GM18951 (cell line): ENCODE data around the gene ZNF862.
"Not testable (repeated sequence)": the region's sequence is repeated elsewhere in the genome, so short reads cannot be mapped to it uniquely, and the experiment has no call there.

Source experiments
- POLR2A ChIP-seq: IDR thresholded peaks from 4 replicates; pipeline ENCODE4 v1.6.1; 2011; ENCODE audit warnings: mild to moderate bottlenecking; ENCODE audit not compliant: insufficient read length, insufficient read depth; ENCODE audit errors: extremely low read depth
- in situ Hi-C: fragments of 300-500 bp; cut with MboI; formaldehyde crosslinking; loops from one replicate; pipeline ENCODE4 v1.12.0; 2022; ENCODE audit warnings: low sequenced_read_pairs, mixed read lengths, inconsistent platforms; ENCODE audit not compliant: unreplicated experiment

Gene ZNF862

GRCh38 chr7:149824748-149825566 lies 13.2 kb upstream of the ZNF862 start:
- in situ Hi-C loops, result no loop called here
- no peak for TF ChIP-seq POLR2A

GRCh38 chr7:149825567-149826343 lies 12.4 kb upstream of the ZNF862 start:
- no peak for TF ChIP-seq POLR2A
- in situ Hi-C loops, result no loop called here

GRCh38 chr7:149826344-149827088 lies 11.7 kb upstream of the ZNF862 start:
- in situ Hi-C loops, result no loop called here
- TF ChIP-seq POLR2A, result no peak

DNA sequence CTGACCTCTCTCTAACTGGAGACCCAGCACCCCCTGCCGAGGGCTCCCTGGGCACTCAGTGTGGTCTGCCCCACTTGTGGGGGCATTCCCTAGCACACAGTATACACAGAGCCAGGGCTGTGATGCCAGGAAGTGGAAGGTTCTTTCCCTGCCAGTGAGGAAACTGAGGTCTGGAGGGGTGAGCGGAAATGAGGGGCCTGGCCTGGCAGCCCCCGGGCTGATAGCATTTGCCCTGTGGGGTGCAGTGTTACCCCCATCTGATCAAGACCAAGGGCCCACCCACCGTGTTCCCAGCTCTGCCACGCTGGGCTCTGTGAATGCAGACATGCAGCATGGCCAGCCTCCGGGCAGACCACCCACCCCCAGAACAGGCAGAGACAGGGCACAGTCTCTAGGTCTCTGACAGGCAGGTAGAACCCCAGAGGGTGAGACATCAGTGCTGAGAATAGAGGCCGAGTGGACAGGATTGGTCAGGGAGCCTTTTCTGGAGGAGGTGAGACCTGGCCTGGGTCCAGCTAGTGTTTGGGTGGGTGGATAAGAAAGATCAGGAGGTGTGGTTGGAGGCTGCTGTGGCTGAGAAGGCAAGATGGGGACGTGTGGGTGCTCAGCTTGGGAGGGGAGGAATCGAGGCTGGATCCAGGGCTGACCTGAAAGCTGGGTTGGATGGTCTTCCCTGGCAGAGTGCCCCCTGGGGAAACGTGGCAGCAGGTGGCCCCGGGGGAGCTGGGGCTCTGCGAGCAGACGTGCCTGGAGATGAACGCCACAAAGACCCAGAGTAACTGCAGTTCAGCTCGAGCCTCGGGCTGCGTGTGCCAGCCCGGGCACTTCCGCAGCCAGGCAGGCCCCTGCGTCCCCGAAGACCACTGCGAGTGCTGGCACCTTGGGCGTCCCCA lies 10.8 kb upstream of the ZNF862 start:
- in situ Hi-C loops, result no loop called here
- no peak for TF ChIP-seq POLR2A

- in situ Hi-C loops, result no loop called here
These were observed 9.5 kb upstream of the ZNF862 start for GRCh38 chr7:149828357-149829309.

GRCh38 chr7:149830527-149830926 lies 7.6 kb upstream of the ZNF862 start:
- in situ Hi-C loops, result not testable (repeated sequence)

More at GRCh38 chr7:149828357-149829309, 9.5 kb upstream of the ZNF862 start:
- no peak for TF ChIP-seq POLR2A

- TF ChIP-seq POLR2A, result no peak
- in situ Hi-C loops, result no loop called here
These were observed 7.0 kb upstream of the ZNF862 start for GRCh38 chr7:149830997-149831740.

DNA sequence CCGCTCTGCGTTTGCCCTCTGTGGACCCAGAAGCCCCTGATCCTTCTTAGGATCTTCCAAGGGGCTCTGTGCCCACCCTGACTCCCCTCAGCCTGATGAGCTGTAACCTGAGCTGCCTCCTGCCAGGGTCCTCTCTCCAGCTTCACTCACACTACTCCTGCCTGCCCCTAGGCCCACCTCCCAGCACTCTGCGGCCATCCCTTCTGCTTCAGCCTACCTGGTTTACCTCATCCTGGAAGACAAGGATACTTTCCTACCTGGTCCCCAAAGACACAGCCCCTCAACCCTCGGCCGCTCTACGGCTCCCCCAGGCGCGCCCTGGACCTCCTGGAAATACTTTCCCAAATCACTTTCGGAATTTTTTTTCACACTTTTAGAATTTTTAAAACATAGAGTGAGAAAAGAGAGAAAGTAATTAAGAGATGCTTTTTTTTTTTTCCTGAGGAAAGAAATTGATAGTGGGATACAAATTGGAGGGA lies 6.4 kb upstream of the ZNF862 start:
- no peak for TF ChIP-seq POLR2A
- in situ Hi-C loops, result no loop called here

DNA sequence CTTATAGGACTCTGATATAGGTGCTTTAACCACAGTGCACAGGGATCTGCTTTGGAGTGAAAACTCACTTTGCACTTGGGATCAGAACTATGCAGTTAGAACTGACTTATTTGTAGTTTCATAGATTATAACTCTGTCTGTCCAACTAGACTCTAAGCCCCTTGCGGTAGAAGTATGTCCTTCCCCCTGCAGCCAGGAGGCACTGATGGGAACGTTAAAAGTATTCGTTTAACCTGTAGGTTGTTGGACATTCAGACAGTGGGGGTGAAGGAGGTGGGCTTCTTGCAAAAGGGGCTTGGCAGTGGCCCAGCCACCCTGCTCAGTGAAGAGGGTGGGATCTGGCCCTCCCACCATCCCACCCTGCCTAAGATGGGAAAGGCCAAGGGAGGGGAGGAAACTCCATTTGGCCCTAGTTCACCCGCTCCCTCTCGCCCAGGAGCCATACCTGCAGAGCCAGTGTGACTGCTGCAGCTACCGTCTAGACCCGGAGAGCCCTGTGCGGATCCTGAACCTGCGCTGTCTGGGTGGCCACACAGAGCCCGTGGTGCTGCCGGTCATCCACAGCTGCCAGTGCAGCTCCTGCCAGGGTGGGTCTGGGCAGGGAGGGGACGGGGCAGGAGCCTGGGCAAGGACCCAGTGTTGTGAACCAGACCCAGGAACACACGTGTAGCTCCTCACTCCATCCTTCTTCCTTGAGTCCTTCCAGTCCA lies 5.7 kb upstream of the ZNF862 start:
- in situ Hi-C loops, result no loop called here
- TF ChIP-seq POLR2A, result no peak

DNA sequence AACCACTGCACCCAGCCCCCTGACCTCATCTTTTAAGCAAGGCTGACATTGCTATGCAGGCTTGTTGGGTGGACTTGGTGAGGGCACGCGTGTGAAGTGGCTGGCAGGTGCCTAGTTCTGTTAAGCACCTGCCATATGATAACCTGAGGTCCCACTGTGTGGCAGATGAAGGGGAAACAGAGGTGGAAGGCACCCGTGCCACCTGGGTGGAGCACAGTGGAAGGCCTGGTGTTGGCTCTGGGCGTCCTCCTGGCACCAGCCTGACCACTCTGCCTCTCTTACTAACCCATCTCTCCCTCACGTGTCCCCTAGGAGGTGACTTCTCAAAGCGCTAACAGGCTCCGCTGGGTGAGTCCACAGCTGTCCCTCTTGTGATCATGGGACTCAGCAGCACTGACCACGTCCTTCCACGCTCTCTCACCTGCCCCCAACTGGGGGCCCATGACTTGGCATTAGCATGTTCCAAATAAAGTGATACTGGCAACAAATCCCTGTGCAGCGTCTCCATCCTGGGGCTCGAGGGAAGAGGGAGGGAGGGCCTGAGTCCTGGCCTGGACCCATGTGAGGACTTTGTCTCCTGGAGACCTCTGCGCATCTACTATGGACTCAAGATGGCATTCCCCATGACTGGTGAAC lies 4.6 kb upstream of the ZNF862 start:
- in situ Hi-C loops, result no loop called here
- TF ChIP-seq POLR2A, result no peak

GRCh38 chr7:149834601-149835000 lies 3.6 kb upstream of the ZNF862 start:
- in situ Hi-C loops, result no loop called here
- no peak for TF ChIP-seq POLR2A
